Fibroblast of lung (primary cell): Measurements from ENCODE around the gene SERAC1. TPM values are rescaled to one million over a fixed set of nuclear protein-coding genes. Genes with fewer than 3 reads are reported as not detected.
A peak's percentile ranks its signal among the peaks of the same experiment; 100 is the strongest.
"Not testable (repeated sequence)": the region's sequence is repeated elsewhere in the genome, so short reads cannot be mapped to it uniquely, and the experiment has no call there.

ENCODE experiments used
- DNase-seq, 2 donors: peaks; one replicate each; pipeline versions ENCODE4 v3.0.0 to v3.0.0-alpha.2; 2010; ENCODE audit warnings: low read depth in 2 of 2
- H2AFZ ChIP-seq: 2 replicates; pipeline ENCODE4 v1.5.1; 2012; ENCODE audit warnings: low read length, control low read depth, inconsistent platforms
- H3K27ac ChIP-seq: 2 replicates; pipeline ENCODE4 v1.5.1; 2011; ENCODE audit warnings: low read length, control low read depth; ENCODE audit not compliant: insufficient read depth
- H3K27me3 ChIP-seq: 2 replicates; pipeline ENCODE4 v1.5.1; 2011; ENCODE audit warnings: mild to moderate bottlenecking, low read length; ENCODE audit not compliant: control insufficient read depth, insufficient read depth
- H3K36me3 ChIP-seq: 2 replicates; pipeline ENCODE4 v1.5.1; 2011; ENCODE audit warnings: low read length; ENCODE audit not compliant: control insufficient read depth, insufficient read depth
- H3K4me1 ChIP-seq: 2 replicates; pipeline ENCODE4 v1.5.1; 2011; ENCODE audit warnings: low read length; ENCODE audit not compliant: control insufficient read depth, insufficient read depth; ENCODE audit errors: extremely low read depth
- H3K4me2 ChIP-seq: 2 replicates; pipeline ENCODE4 v1.5.1; 2011; ENCODE audit warnings: low read length, control low read depth; ENCODE audit not compliant: insufficient read depth; ENCODE audit errors: extremely low read depth
- H3K4me3 ChIP-seq, 4 experiments: fragments of 200-600 bp in 1 of 4; sonication (generic) in 1 of 4; replicated peaks in 1 of 4; 2 replicates each; pipeline ENCODE4 v1.5.1; 2011 to 2016; ENCODE audit warnings: low read length in 4 of 4, low read depth in 3 of 4, mild to moderate bottlenecking in 3 of 4, control low read depth in 2 of 4, inconsistent platforms in 1 of 4, mixed read lengths in 1 of 4; ENCODE audit not compliant: insufficient read depth in 1 of 4; ENCODE audit errors: control extremely low read depth in 1 of 4
- H3K79me2 ChIP-seq: 2 replicates; pipeline ENCODE4 v1.5.1; 2012; ENCODE audit warnings: mild to moderate bottlenecking, low read length, inconsistent platforms; ENCODE audit not compliant: control insufficient read depth, insufficient read depth
- H3K9ac ChIP-seq: 2 replicates; pipeline ENCODE4 v1.5.1; 2011; ENCODE audit warnings: mild to moderate bottlenecking, low read length, control low read depth; ENCODE audit not compliant: insufficient read depth
- H3K9me3 ChIP-seq: 2 replicates; pipeline ENCODE4 v1.5.1; 2012; ENCODE audit warnings: low read depth, low read length; ENCODE audit not compliant: control insufficient read depth, insufficient read depth
- H4K20me1 ChIP-seq: 2 replicates; pipeline ENCODE4 v1.5.1; 2011; ENCODE audit warnings: low read length; ENCODE audit not compliant: control insufficient read depth, insufficient read depth; ENCODE audit errors: extremely low read depth
- CTCF ChIP-seq, 2 donors: IDR thresholded peaks in 1 of 2; conservative IDR thresholded peaks in 1 of 2; 1 replicate in 1 of 2; 2 replicates in 1 of 2; pipeline ENCODE4 v1.5.1; 2011 to 2012; ENCODE audit warnings: low read length in 2 of 2, control low read depth in 1 of 2, inconsistent platforms in 1 of 2, low read depth in 1 of 2, mild to moderate bottlenecking in 1 of 2
- EZH2 ChIP-seq: IDR thresholded peaks from 2 replicates; pipeline ENCODE4 v1.5.1; 2012; ENCODE audit warnings: low read length, control low read depth, mild to moderate bottlenecking; ENCODE audit errors: missing control alignments
- polyA minus RNA-seq: library from RNA; depleted of rRNA, polyadenylated mRNA; stranded (reverse); fragments of >200 nt; gene quantifications from 2 replicates; pipeline ENCODE4 v1.2.3, GENCODE V29; 2011; ENCODE audit warnings: low replicate concordance
- polyA plus RNA-seq, 2 donors: library from polyadenylated mRNA; depleted of rRNA in 1 of 2; stranded (reverse) in 1 of 2; unstranded in 1 of 2; fragments of >200 nt; gene quantifications; 2 replicates each; pipeline ENCODE4 v1.2.1, GENCODE V29; 2011 to 2012; ENCODE audit warnings: missing spikeins in 1 of 2
- total RNA-seq: library from RNA; depleted of rRNA; stranded (reverse); fragments of >200 nt; gene quantifications from 2 replicates; pipeline ENCODE4 v1.2.1, GENCODE V29; 2014

SERAC1 gene
- 33.6 and 37.7 TPM in 2 replicates for total RNA-seq
- 16.0 and 21.3 TPM in 2 replicates for polyA plus RNA-seq
- polyA plus RNA-seq (2012): 10.8 and 12.7 TPM in 2 replicates
- 3.3 and 5.9 TPM in 2 replicates for polyA minus RNA-seq

- Histone ChIP-seq H3K79me2 (peaks cover 9% of the 10 kb centered on the region), H3K4me3 (peak within 1 kb of the TSS; percentile 66 to 96 (median 74)), H3K9me3 (no peaks in the 10 kb centered on the region), H3K27ac (peak within 1 kb of the TSS; percentile 93), H3K4me2 (peak within 1 kb of the TSS; percentile 77), H3K36me3 (no peaks in the 10 kb centered on the region), H4K20me1 (no peaks in the 10 kb centered on the region), H3K9ac (peak within 1 kb of the TSS; percentile 86), H2AFZ (peak within 1 kb of the TSS; percentile 78), H3K4me1 (peaks cover 9% of the 10 kb centered on the region), H3K27me3 (no peaks in the 10 kb centered on the region)
- DNase-seq: no peak
- TF ChIP-seq EZH2: no peak
- no peak for TF ChIP-seq CTCF (conservative IDR thresholded peaks at IDR 0.05 in 1 of 2, IDR thresholded peaks at IDR 0.05 in 1 of 2; ENCODE audit: low read depth in 1 of 2, low read length in 2 of 2)
Observed at GRCh38 chr6:158168040-158168289, at the start of gene SERAC1. SERAC1 (minus strand) TSS chr6:158168262; CDS start chr6:158158363, 9,899 bp downstream.

DNA sequence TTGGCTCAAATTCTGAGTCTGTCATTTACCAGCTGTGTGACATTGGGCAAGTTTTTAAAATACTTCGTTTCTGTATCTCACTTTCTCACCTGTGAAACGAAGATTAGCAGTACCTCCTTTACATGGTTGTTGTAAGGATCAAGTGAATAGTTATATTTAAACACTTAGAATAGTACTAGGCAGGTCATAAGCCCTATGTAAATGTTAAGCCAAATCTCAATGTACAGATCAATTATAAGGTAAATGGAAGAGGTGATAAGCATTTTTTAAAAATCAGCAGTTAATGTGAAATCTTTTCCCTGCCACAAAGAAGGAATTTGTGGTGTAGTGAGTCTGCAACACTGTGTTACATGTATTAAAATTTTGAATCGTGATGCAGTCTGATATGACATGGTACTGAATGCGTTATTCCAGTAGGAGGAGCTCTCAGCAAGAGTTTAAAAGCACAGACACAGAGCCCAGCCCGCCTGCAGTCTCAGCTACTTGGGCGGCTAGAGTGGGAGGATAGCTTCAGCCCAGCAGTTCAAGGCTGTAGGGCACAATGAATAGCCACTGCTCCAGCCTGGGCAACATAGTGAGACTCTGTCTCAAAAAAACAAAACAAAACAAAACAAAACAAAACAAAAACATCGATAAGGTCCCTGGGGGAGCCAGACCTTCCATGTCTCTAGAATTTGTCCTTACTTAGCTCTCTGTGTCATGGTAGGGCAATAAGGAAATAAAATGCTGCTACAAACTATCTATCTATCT, 46.0 kb upstream of the SERAC1 start:
- Histone ChIP-seq H3K4me1 (peaks cover 3% of the 10 kb centered on the region), H3K9ac (no peak overlapping the region), H3K4me2 (no peak overlapping the region), H4K20me1 (no peaks in the 10 kb centered on the region), H3K27me3 (no peaks in the 10 kb centered on the region), H2AFZ (no peak overlapping the region), H3K79me2 (no peaks in the 10 kb centered on the region), H3K9me3 (no peaks in the 10 kb centered on the region), H3K36me3 (no peaks in the 10 kb centered on the region), H3K4me3 (no peak overlapping the region), H3K27ac (no peak overlapping the region)
- DNase-seq: peak; percentile 65 to 86
- no peak for TF ChIP-seq EZH2
- peak; percentile 65 to 86 for TF ChIP-seq CTCF (conservative IDR thresholded peaks at IDR 0.05 in 1 of 2, IDR thresholded peaks at IDR 0.05 in 1 of 2; ENCODE audit: low read depth in 1 of 2, low read length in 2 of 2)

DNA sequence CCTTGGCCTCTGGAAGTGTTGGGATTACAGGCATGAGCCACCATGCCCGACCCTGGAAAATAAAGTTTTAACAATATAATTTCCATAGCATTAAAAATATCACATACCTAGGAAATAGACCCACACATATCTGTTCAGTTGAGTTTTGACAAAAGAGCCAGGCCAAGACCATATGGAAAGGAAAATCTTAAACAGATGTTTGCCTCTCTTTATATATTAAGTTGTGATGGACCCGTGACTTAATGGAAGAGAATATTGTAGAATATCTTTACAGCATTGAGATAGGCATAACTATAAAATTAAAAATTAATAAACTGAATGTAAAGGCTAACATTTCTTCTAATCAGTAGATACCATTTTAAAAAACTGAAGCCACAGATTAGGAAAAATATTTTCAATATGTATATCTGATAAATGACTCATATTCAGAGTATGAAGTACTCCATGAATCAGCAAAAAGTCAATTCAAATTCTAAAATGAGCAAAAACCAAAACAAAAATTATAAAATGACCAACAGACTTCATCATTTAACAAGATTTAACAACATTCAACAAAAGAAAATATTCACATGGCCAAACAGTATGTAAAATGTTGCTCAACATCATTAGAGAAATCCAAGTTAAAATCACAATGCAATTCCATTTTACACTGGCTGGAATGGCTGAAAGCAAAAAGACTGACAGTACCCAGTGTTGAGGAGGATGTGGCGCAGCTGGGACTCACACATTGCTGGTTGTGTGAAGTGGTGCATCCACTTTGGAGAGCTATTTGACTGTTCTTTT, 43.4 kb upstream of the SERAC1 start:
- peaks cover 6% of the 10 kb centered on the region for H3K4me1 ChIP-seq
- no peaks in the 10 kb centered on the region for H3K36me3 ChIP-seq
- no peaks in the 10 kb centered on the region for H3K9me3 ChIP-seq
- no peak for TF ChIP-seq CTCF (conservative IDR thresholded peaks at IDR 0.05 in 1 of 2, IDR thresholded peaks at IDR 0.05 in 1 of 2; ENCODE audit: low read depth in 1 of 2, low read length in 2 of 2)
- TF ChIP-seq EZH2: no peak
- peak overlapping the region; percentile 89 for H3K27ac ChIP-seq
- H3K4me2 ChIP-seq: peak overlapping the region; percentile 75
- peak; percentile 47 to 48 for DNase-seq
- H3K9ac ChIP-seq: no peak overlapping the region
- H4K20me1 ChIP-seq: no peaks in the 10 kb centered on the region
- no peaks in the 10 kb centered on the region for H3K79me2 ChIP-seq
- no peaks in the 10 kb centered on the region for H3K27me3 ChIP-seq
- no peak overlapping the region for H3K4me3 ChIP-seq
- peak overlapping the region; percentile 55 for H2AFZ ChIP-seq

- H3K9me3 ChIP-seq, H2AFZ ChIP-seq, H3K4me1 ChIP-seq, H3K4me2 ChIP-seq, H4K20me1 ChIP-seq, H3K4me3 ChIP-seq, H3K9ac ChIP-seq, H3K36me3 ChIP-seq, H3K27me3 ChIP-seq, H3K79me2 ChIP-seq, H3K27ac ChIP-seq, DNase-seq: not testable (repeated sequence)
Observed at GRCh38 chr6:158209582-158210333, 41.7 kb upstream of the SERAC1 start.
